Activated CD4-positive, alpha-beta T cell treated with anti-CD3 and anti-CD28 coated beads, Interleukin-2, amount 50 U/mL, for 1 hour (primary cell): ENCODE results near the gene AJAP1.

ENCODE experiments used
- DNase-seq: peaks from one replicate; pipeline ENCODE4 v3.0.0-alpha.2; 2020

AJAP1 gene

GRCh38 chr1:4631321-4631720, 23.1 kb upstream of the AJAP1 start:
- no peak for DNase-seq

DNA sequence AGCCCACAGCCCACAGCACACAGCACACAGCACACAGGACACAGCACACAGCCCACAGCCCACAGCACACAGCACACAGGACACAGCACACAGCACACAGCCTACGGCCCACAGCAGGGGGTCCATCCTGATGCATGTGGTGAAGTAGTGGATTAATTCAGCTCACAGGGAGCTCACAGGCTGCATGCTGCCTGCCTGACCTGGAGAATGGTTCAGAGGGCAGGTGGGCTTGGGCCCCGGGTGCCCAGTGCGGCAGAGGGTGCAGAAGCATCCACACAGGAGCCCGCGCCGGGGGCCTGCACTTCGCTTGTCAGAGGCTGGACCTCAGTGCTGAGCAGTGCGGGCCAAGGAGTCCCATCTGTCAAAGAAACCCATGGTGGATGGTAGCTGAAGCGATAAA, 21.1 kb upstream of the AJAP1 start:
- no peak for DNase-seq

DNA sequence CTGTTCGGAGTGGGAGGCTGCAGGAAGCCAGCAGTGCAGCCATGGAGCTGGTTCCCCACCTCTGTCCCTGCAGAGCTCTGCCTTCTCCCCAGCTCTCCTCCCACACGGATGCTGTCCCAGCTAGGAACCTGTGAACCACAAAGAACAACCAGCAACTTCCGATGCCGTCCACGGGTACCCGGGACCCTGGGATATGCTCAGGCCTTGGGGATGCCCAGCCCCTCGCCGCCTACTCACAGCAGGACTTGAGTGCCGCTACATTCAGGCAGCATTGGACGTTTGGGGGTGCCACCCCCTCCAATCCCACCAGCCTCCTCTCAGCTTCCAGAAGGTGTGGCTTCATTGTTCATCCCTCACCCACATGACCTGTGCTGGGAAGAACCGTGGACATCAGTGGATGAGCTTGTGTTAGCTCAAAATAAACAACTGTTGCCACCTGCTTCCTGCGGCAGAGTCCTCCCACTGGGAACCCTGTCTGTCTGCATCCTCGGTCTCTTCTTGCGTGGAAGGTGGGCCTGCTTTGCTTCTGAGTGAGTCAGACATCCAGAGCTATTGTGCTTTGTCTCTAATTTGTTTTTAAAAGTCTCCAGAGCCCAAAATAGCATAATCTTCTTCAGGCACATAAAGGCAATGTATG, 20.1 kb upstream of the AJAP1 start:
- DNase-seq: no peak

- no peak for DNase-seq
Measured at GRCh38 chr1:4634793-4635406, 19.5 kb upstream of the AJAP1 start.

- DNase-seq: no peak
Measured at GRCh38 chr1:4636186-4636585, 18.2 kb upstream of the AJAP1 start.

DNA sequence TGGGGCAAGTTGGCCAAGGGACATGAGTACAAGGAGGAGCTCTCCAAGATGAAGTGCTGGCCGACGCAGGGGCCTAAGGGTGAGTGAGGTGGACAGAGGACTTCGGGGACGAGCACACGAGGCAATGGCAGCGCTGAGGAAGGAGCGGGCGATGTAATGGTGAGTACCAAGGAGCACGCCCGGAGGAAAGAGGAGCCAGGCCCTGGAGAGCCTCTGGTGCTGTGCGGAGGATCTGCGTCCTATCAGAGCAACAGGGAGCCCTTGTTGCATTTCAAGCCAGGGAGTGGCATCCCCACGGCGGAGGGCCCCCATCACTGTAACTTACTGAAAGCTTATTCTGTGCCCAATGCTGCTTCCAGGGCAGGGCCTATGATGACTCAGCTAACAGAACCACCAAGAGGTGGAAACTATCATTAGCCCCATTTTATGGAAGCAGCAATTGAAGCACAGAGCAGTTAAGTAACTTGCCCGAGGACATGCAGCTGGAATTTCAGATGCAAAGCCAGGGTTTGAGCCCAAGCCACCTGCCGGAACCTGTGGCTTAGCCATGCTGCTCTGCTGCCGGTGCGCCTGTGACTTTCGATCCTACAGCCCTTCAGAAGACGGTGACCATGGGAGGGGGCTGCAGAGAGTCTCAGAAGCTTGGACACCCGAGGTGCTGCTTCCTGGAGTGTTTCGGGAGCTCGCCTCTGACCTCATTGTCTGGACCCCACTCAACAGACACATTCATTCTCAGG, 17.6 kb upstream of the AJAP1 start:
- no peak for DNase-seq

GRCh38 chr1:4637616-4638344, 16.6 kb upstream of the AJAP1 start:
- DNase-seq: no peak

GRCh38 chr1:4638345-4638729, 16.1 kb upstream of the AJAP1 start:
- DNase-seq: no peak

GRCh38 chr1:4640931-4641330, 13.5 kb upstream of the AJAP1 start:
- DNase-seq: no peak

DNA sequence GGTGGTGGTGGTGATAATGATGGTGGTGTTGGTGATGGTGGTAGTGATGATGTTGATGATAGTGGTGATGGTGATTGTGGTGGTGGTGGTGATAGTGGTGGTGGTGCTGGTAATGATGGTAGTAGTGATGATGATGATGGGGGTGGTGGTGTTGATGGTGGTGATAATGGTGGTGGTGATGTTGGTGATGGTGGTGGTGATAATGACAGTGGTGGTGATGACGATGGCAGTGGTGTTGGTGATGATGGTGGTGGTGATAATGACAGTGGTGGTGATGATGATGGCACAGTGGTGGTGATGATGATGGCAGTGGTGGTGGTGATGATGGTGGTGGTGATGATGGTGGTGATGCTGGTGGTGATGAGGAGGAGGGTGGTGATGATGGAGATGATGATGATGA, 7.0 kb upstream of the AJAP1 start:
- DNase-seq: no peak

GRCh38 chr1:4648657-4649056, 5.8 kb upstream of the AJAP1 start:
- DNase-seq: no peak

GRCh38 chr1:4650481-4650880, 3.9 kb upstream of the AJAP1 start:
- no peak for DNase-seq

GRCh38 chr1:4650981-4651380, 3.4 kb upstream of the AJAP1 start:
- DNase-seq: no peak

GRCh38 chr1:4652631-4653327, 1.6 kb upstream of the AJAP1 start:
- peak; percentile 57 for DNase-seq

DNA sequence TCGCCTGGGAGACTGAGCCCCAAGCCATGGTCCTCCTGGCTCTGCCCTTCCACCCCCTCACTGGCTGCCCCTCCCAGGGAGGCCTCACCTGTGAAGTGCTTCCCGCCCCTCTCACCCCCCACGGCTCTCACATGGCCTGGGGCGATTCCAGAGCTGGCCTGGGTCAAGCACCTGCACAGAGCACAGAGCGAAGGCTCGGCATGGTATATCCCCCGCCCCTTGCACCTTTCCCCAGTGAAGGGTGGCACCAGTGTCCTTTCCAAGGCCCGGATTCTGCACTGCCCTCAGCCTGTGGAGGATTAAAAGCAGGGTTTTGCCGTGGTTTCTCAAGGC, 1.1 kb upstream of the AJAP1 start:
- DNase-seq: no peak

DNA sequence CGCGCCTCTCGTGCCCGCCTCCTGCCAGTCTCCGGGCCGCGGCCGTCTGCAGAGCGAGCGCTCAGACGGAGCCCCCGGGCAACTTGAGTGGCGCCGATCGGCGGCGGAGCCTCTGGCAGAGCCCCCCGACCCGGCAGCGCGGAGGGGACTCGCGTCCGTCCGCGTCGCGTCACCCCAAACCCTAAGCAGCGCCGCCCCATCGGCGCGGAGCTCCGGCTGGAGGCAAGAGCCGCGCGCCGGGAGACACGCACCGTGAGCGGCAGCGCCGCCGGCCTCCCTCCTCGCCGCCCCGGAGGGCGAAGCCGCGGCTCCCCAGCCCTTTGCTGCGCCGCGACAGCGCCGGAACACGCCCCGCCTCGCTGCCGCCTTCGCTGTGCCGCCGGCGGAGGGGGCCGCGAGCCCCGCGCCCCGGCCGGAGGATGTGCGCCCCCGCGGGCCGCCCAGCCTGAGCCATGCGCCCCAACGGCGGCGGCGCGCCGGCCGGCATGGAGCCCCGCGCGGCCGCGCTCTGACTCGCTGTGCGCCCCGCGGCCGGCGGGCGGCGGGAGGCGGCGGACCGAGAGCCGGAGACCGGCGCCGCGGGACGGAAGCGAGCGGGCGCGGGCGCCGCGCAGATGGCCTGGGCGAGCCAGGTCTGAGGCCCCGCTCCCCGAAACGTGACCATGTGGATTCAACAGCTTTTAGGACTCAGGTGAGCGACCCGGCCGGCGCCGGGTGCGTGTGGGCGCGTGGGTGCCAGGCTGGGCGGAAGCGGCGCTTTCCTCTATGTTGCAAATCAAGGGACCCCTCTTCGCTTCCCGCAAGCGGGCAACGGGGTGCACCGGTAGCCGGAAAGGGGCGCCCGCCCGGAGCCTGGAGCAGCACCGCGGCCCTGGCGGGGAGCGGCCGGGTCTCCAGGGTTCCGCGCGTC, 610 bp downstream of the AJAP1 start:
- no peak for DNase-seq

- no peak for DNase-seq
Measured at GRCh38 chr1:4655674-4656532, 1.5 kb downstream of the AJAP1 start.

GRCh38 chr1:4656533-4657140, 2.2 kb downstream of the AJAP1 start:
- DNase-seq: no peak

GRCh38 chr1:4657244-4657789, 2.9 kb downstream of the AJAP1 start:
- DNase-seq: no peak

DNA sequence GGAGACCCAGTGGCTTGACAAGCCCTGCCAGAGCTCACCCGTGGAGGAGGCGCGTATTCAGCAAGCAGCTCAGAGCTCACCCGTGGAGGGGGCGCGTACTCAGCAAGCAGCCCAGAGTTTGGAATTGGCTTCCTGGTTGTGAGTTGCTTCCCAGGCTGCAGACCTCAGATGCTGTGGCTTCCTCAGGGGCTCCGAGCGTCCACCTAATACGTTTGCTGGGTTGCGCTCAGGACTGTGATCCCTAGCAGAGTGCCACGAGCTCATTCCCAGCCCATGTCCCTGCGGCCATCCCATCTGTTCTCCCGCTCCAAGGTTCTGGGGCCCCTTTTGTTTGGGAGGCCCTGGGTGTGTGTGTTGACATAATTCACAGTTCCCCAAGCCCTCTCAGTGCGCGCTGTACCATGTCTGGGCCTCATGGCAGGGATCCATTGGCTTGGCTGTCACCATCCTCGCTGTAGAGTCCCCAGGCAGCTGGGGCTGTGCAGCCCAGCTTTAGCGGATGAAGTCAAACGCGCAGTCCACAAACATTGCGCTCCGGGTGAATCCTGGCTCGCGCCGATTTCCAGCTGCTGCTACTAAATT, 3.6 kb downstream of the AJAP1 start:
- DNase-seq: no peak
